IPS-18c (cell line): ENCODE measurements around the gene ATF6B.
"Not testable (repeated sequence)": the region's sequence is repeated elsewhere in the genome, so short reads cannot be mapped to it uniquely, and the experiment has no call there.

ENCODE experiments used
- H3K4me3 ChIP-seq: 2 replicates; pipeline ENCODE4 v1.7.0; 2013; ENCODE audit warnings: low read depth, mild to moderate bottlenecking, low read length, moderate library complexity; ENCODE audit not compliant: insufficient read depth
- H3K9me3 ChIP-seq: one replicate; pipeline ENCODE4 v1.6.1; 2013; ENCODE audit warnings: mild to moderate bottlenecking, low read length, moderate library complexity; ENCODE audit not compliant: control insufficient read depth, insufficient read depth

Gene ATF6B

GRCh38 chr6:32146287-32146686 is 18.2 kb upstream of the ATF6B start:
- no peaks in the 10 kb centered on the region for H3K9me3 ChIP-seq
- H3K4me3 ChIP-seq: no peak overlapping the region

GRCh38 chr6:32144238-32144637 is 16.2 kb upstream of the ATF6B start:
- H3K9me3 ChIP-seq, H3K4me3 ChIP-seq: not testable (repeated sequence)

- H3K9me3 ChIP-seq: no peaks in the 10 kb centered on the region
- no peak overlapping the region for H3K4me3 ChIP-seq
Measured at GRCh38 chr6:32140420-32141046, 12.5 kb upstream of the ATF6B start.

- no peak overlapping the region for H3K4me3 ChIP-seq
Measured at GRCh38 chr6:32139590-32139989, 11.5 kb upstream of the ATF6B start.

GRCh38 chr6:32137454-32137853 is 9.4 kb upstream of the ATF6B start:
- Histone ChIP-seq H3K9me3 (no peaks in the 10 kb centered on the region), H3K4me3 (no peak overlapping the region; the same call in 1 of the 2 replicates)

More at GRCh38 chr6:32139590-32139989, 11.5 kb upstream of the ATF6B start:
- no peaks in the 10 kb centered on the region for H3K9me3 ChIP-seq

GRCh38 chr6:32133786-32134185 is 5.7 kb upstream of the ATF6B start:
- Histone ChIP-seq H3K4me3 (no peak overlapping the region), H3K9me3 (no peaks in the 10 kb centered on the region)

- Histone ChIP-seq H3K9me3 (no peaks in the 10 kb centered on the region), H3K4me3 (no peak overlapping the region)
Measured at GRCh38 chr6:32132110-32132509, 4.1 kb upstream of the ATF6B start.

- H3K4me3 ChIP-seq: no peak overlapping the region
- H3K9me3 ChIP-seq: no peaks in the 10 kb centered on the region
Measured at GRCh38 chr6:32131439-32131948, 3.4 kb upstream of the ATF6B start.

GRCh38 chr6:32129297-32130088 is 1.4 kb upstream of the ATF6B start:
- Histone ChIP-seq H3K4me3 (peak overlapping the region; percentile 62), H3K9me3 (no peaks in the 10 kb centered on the region)

GRCh38 chr6:32128751-32129296 is 778 bp upstream of the ATF6B start:
- Histone ChIP-seq H3K4me3 (peak overlapping the region; percentile 62; the same call in 1 of the 2 replicates), H3K9me3 (no peaks in the 10 kb centered on the region)

GRCh38 chr6:32127409-32127716 is 683 bp downstream of the ATF6B start:
- Histone ChIP-seq H3K9me3 (no peaks in the 10 kb centered on the region), H3K4me3 (peak overlapping the region; percentile 92)

GRCh38 chr6:32126880-32127279 is 1.2 kb downstream of the ATF6B start:
- Histone ChIP-seq H3K4me3 (peak overlapping the region; percentile 92; the same call in 1 of the 2 replicates), H3K9me3 (no peaks in the 10 kb centered on the region)

GRCh38 chr6:32123681-32124080 is 4.4 kb downstream of the ATF6B start:
- Histone ChIP-seq H3K4me3 (no peak overlapping the region), H3K9me3 (no peaks in the 10 kb centered on the region)

- peaks cover 2% of the 10 kb centered on the region for H3K9me3 ChIP-seq
- no peak overlapping the region for H3K4me3 ChIP-seq
Measured at GRCh38 chr6:32120573-32121059, 7.4 kb downstream of the ATF6B start.

- no peak overlapping the region for H3K4me3 ChIP-seq
- H3K9me3 ChIP-seq: peaks cover 2% of the 10 kb centered on the region
Measured at GRCh38 chr6:32118782-32119628, 9.0 kb downstream of the ATF6B start.

- Histone ChIP-seq H3K4me3 (no peak overlapping the region), H3K9me3 (peaks cover 2% of the 10 kb centered on the region)
Measured at GRCh38 chr6:32117461-32117860, 10.6 kb downstream of the ATF6B start.

- H3K9me3 ChIP-seq: peaks cover 2% of the 10 kb centered on the region
- H3K4me3 ChIP-seq: no peak overlapping the region
Measured at GRCh38 chr6:32116674-32117073, 11.4 kb downstream of the ATF6B start.
